Epithelial cell of prostate (primary cell): ENCODE measurements around the gene RAB37.

Source experiments
- DNase-seq: peaks from one replicate; pipeline ENCODE4 v3.0.0-alpha.2; 2011; ENCODE audit warnings: low read depth, low spot score
- H3K27ac ChIP-seq: fragments of 450-650 bp; 2 replicates; pipeline ENCODE4 v1.5.1; 2017; ENCODE audit warnings: mild to moderate bottlenecking

The RAB37 gene

GRCh38 chr17:74759243-74759801 lies 22.3 kb downstream of the RAB37 start:
- peak overlapping the region; percentile 85 for H3K27ac ChIP-seq
- DNase-seq: no peak

- DNase-seq: peak; percentile 56
- peak overlapping the region; percentile 85 for H3K27ac ChIP-seq
Observed at GRCh38 chr17:74759941-74760340, 22.9 kb downstream of the RAB37 start.

- peak overlapping the region; percentile 85 for H3K27ac ChIP-seq
- no peak for DNase-seq
Observed at GRCh38 chr17:74760404-74761105, 23.5 kb downstream of the RAB37 start.

GRCh38 chr17:74761419-74761818 lies 24.4 kb downstream of the RAB37 start:
- peak overlapping the region; percentile 85 for H3K27ac ChIP-seq
- no peak for DNase-seq

GRCh38 chr17:74761931-74762330 lies 24.9 kb downstream of the RAB37 start:
- H3K27ac ChIP-seq: no peak overlapping the region
- DNase-seq: no peak

- no peak for DNase-seq
- H3K27ac ChIP-seq: no peak overlapping the region
Observed at GRCh38 chr17:74763565-74764387, 26.7 kb downstream of the RAB37 start.

GRCh38 chr17:74764751-74765286 lies 27.8 kb downstream of the RAB37 start:
- no peak for DNase-seq
- no peak overlapping the region for H3K27ac ChIP-seq

GRCh38 chr17:74766413-74766812 lies 29.4 kb downstream of the RAB37 start:
- H3K27ac ChIP-seq: no peak overlapping the region
- no peak for DNase-seq

- no peak for DNase-seq
- H3K27ac ChIP-seq: no peak overlapping the region
Observed at GRCh38 chr17:74767111-74767516, 30.1 kb downstream of the RAB37 start.

GRCh38 chr17:74768069-74768762 lies 31.2 kb downstream of the RAB37 start:
- H3K27ac ChIP-seq: peak overlapping the region; percentile 44
- no peak for DNase-seq

- peak overlapping the region; percentile 44 for H3K27ac ChIP-seq
- no peak for DNase-seq
Observed at GRCh38 chr17:74768763-74769114, 31.7 kb downstream of the RAB37 start.

- no peak for DNase-seq
- H3K27ac ChIP-seq: no peak overlapping the region
Observed at GRCh38 chr17:74769266-74769855, 32.3 kb downstream of the RAB37 start.

GRCh38 chr17:74769856-74770497 lies 32.9 kb downstream of the RAB37 start:
- no peak overlapping the region for H3K27ac ChIP-seq

GRCh38 chr17:74770498-74771318 lies 33.7 kb downstream of the RAB37 start:
- no peak for DNase-seq
- no peak overlapping the region for H3K27ac ChIP-seq

More at GRCh38 chr17:74769856-74770497, 32.9 kb downstream of the RAB37 start:
- DNase-seq: no peak

GRCh38 chr17:74771319-74771914 lies 34.4 kb downstream of the RAB37 start:
- no peak for DNase-seq

GRCh38 chr17:74772053-74772452 lies 35.0 kb downstream of the RAB37 start:
- no peak for DNase-seq
- no peak overlapping the region for H3K27ac ChIP-seq

More at GRCh38 chr17:74771319-74771914, 34.4 kb downstream of the RAB37 start:
- no peak overlapping the region for H3K27ac ChIP-seq

- no peak for DNase-seq
- H3K27ac ChIP-seq: no peak overlapping the region
Observed at GRCh38 chr17:74773414-74773813, 36.4 kb downstream of the RAB37 start.

GRCh38 chr17:74773871-74774286 lies 36.8 kb downstream of the RAB37 start:
- H3K27ac ChIP-seq: no peak overlapping the region
- no peak for DNase-seq
